HepG2 (cell line): ENCODE results near the gene RESP18. TPM values are rescaled to one million over a fixed set of nuclear protein-coding genes. Genes with fewer than 3 reads are reported as not detected.

Experiments used
- ATAC-seq: fragments of 200-7000 bp; cut with Tn5 transposase; 3 replicates; pipeline ENCODE4 v1.9.1; 2020; ENCODE audit warnings: mild to moderate bottlenecking, moderate library complexity
- BruUV-seq: library from RNA; stranded (reverse); fragments of 400-500 nt; replicated peaks from 2 replicates; lab custom pipeline; 2021; lab: Mats Ljungman, UMichigan
- CTCF ChIA-PET: fragments of 300-600 bp; formaldehyde crosslinking; extraction: SDS; loops from one replicate; lab custom pipeline; 2021; ENCODE audit warnings: low total read pairs, inconsistent platforms, low intra/inter-chr PET ratio; lab: Yijun Ruan, JAX
- POLR2A ChIA-PET: fragments of 350-600 bp; sonication (Branson Sonifier 250); formaldehyde crosslinking; loops from one replicate; lab custom pipeline; 2020; ENCODE audit warnings: antibody characterized with exemption, inconsistent platforms; lab: Yijun Ruan, JAX
- DNase-seq: peaks from one replicate; pipeline ENCODE4 v3.0.0-alpha.2; 2015; ENCODE audit warnings: low spot score
- FAIRE-seq: peaks from 3 replicates; lab custom pipeline; 2011; peaks lifted over from hg19 to GRCh38; lab: Jason Lieb, UNC
- H2AFZ ChIP-seq: one replicate; pipeline ENCODE4 v1.6.1; 2011; ENCODE audit warnings: low read length, inconsistent platforms
- H3K27ac ChIP-seq: fragments of 300-600 bp; 3 replicates; pipeline ENCODE4 v1.8.0; 2011; ENCODE audit warnings: mixed run types, mild to moderate bottlenecking, mixed read lengths, low read length, inconsistent platforms; ENCODE audit not compliant: insufficient read depth; ENCODE audit errors: extremely low read length
- H3K27me3 ChIP-seq, 2 experiments: fragments of 200-600 bp in 1 of 2; 2 replicates in 1 of 2; 3 replicates in 1 of 2; pipeline versions ENCODE4 v1.6.0 to v1.8.0; 2011; ENCODE audit warnings: low read length in 2 of 2, mild to moderate bottlenecking in 2 of 2, moderate library complexity in 2 of 2, inconsistent platforms in 1 of 2; ENCODE audit not compliant: insufficient read depth in 2 of 2, control insufficient read depth in 1 of 2
- H3K36me3 ChIP-seq, 2 experiments: fragments of 200-600 bp in 1 of 2; replicated peaks in 1 of 2; 2 replicates in 1 of 2; 3 replicates in 1 of 2; pipeline versions ENCODE4 v1.5.1 to v1.8.0; 2011; ENCODE audit warnings: low read length in 2 of 2, inconsistent platforms in 1 of 2; ENCODE audit not compliant: insufficient read depth in 2 of 2, control insufficient read depth in 1 of 2
- H3K4me1 ChIP-seq: 2 replicates; pipeline ENCODE4 v1.5.1; 2012; ENCODE audit warnings: low read length, inconsistent platforms; ENCODE audit not compliant: insufficient read depth
- H3K4me2 ChIP-seq: 2 replicates; pipeline ENCODE4 v1.6.0; 2011; ENCODE audit warnings: low read depth, low read length, inconsistent platforms
- H3K4me3 ChIP-seq, 3 experiments: fragments of 200-600 bp in 1 of 3; sonication (generic), shearing (Covaris generic) in 1 of 3; replicated peaks in 1 of 3; 2 replicates each; pipeline ENCODE4 v1.5.1; 2011 to 2016; ENCODE audit warnings: low read length in 3 of 3, inconsistent platforms in 2 of 3, low read depth in 2 of 3, mild to moderate bottlenecking in 2 of 3, control low read depth in 1 of 3, mixed read lengths in 1 of 3; ENCODE audit not compliant: insufficient read depth in 1 of 3
- H3K79me2 ChIP-seq: one replicate; pipeline ENCODE4 v1.6.1; 2011; ENCODE audit warnings: low read length, inconsistent platforms; ENCODE audit not compliant: insufficient read depth
- H3K9ac ChIP-seq: 2 replicates; pipeline ENCODE4 v1.6.0; 2011; ENCODE audit warnings: mild to moderate bottlenecking, low read depth, low read length, inconsistent platforms; ENCODE audit not compliant: insufficient read depth
- H3K9me3 ChIP-seq: 2 replicates; pipeline ENCODE4 v1.5.1; 2012; ENCODE audit warnings: mild to moderate bottlenecking, low read length
- H4K20me1 ChIP-seq: 2 replicates; pipeline ENCODE4 v1.6.0; 2011; ENCODE audit warnings: inconsistent platforms, mild to moderate bottlenecking, low read length, moderate library complexity; ENCODE audit not compliant: insufficient read depth
- CHCHD3 ChIP-seq: sonication (generic); formaldehyde crosslinking; IDR thresholded peaks from 2 replicates; pipeline ENCODE4 v1.8.0; 2022; ENCODE audit warnings: mild to moderate bottlenecking, missing genetic modification reagents, moderate library complexity
- DRAP1 ChIP-seq: IDR thresholded peaks from 2 replicates; pipeline ENCODE4 v1.6.1; 2016; ENCODE audit warnings: missing genetic modification reagents, missing compliant biosample characterization
- EZH2 ChIP-seq: conservative IDR thresholded peaks from 2 replicates; pipeline ENCODE4 v1.6.1; 2012; ENCODE audit warnings: mild to moderate bottlenecking, low read depth, low read length, moderate library complexity
- FOXM1 ChIP-seq: sonication (generic); formaldehyde crosslinking; IDR thresholded peaks from 2 replicates; pipeline ENCODE4 v1.5.0; 2020; ENCODE audit warnings: missing genetic modification reagents
- HNF4A ChIP-seq: sonication (generic); formaldehyde crosslinking; IDR thresholded peaks from 2 replicates; pipeline ENCODE4 v1.4.0; 2020; ENCODE audit warnings: missing genetic modification reagents
- HOXD1 ChIP-seq: sonication (generic); formaldehyde crosslinking; IDR thresholded peaks from 2 replicates; pipeline ENCODE4 v1.5.0; 2020; ENCODE audit warnings: missing genetic modification reagents
- JARID2 ChIP-seq: sonication (generic); formaldehyde crosslinking; IDR thresholded peaks from 2 replicates; pipeline ENCODE4 v1.8.1; 2023; ENCODE audit warnings: missing genetic modification reagents, inconsistent platforms; ENCODE audit not compliant: insufficient replicate concordance
- KDM3A ChIP-seq: IDR thresholded peaks from 2 replicates; pipeline ENCODE4 v1.6.1; 2018; ENCODE audit warnings: low read depth, missing compliant biosample characterization
- RAD51 ChIP-seq: fragments of 450-650 bp; IDR thresholded peaks from 2 replicates; pipeline ENCODE4 v1.6.1; 2016; ENCODE audit warnings: borderline replicate concordance
- RARA ChIP-seq: IDR thresholded peaks from 2 replicates; pipeline ENCODE4 v1.6.1; 2016; ENCODE audit warnings: missing genetic modification reagents, missing compliant biosample characterization
- RARG ChIP-seq: sonication (generic); formaldehyde crosslinking; IDR thresholded peaks from 2 replicates; pipeline ENCODE4 v1.4.0; 2020; ENCODE audit warnings: low read depth, mild to moderate bottlenecking, missing genetic modification reagents
- REPIN1 ChIP-seq: sonication (generic); formaldehyde crosslinking; IDR thresholded peaks from 2 replicates; pipeline ENCODE4 v1.8.0; 2022; ENCODE audit warnings: missing genetic modification reagents, low read depth, mild to moderate bottlenecking, borderline replicate concordance
- RNF2 ChIP-seq: fragments of 450-650 bp; conservative IDR thresholded peaks from 2 replicates; pipeline ENCODE4 v1.6.1; 2016; ENCODE audit warnings: low read depth
- RORA ChIP-seq: sonication (generic); formaldehyde crosslinking; IDR thresholded peaks from 2 replicates; pipeline ENCODE4 v1.5.0; 2020; ENCODE audit warnings: mild to moderate bottlenecking, missing genetic modification reagents, moderate library complexity
- SIN3A ChIP-seq: IDR thresholded peaks from 2 replicates; pipeline ENCODE4 v1.6.1; 2011; ENCODE audit warnings: low read depth, mild to moderate bottlenecking, control low read depth, low read length, borderline replicate concordance
- UBTF ChIP-seq: sonication (generic); formaldehyde crosslinking; IDR thresholded peaks from 2 replicates; pipeline ENCODE4 v1.4.0; 2020; ENCODE audit warnings: mild to moderate bottlenecking, missing genetic modification reagents
- ZFP36L2 ChIP-seq: sonication (generic); formaldehyde crosslinking; IDR thresholded peaks from 2 replicates; pipeline ENCODE4 v1.4.0; 2020; ENCODE audit warnings: missing genetic modification reagents
- ZFX ChIP-seq: sonication (generic); formaldehyde crosslinking; IDR thresholded peaks from 2 replicates; pipeline ENCODE4 v1.4.0; 2020; ENCODE audit warnings: mild to moderate bottlenecking, low read depth, missing genetic modification reagents, moderate library complexity
- ZNF160 ChIP-seq: sonication (generic); formaldehyde crosslinking; IDR thresholded peaks from 2 replicates; pipeline ENCODE4 v1.8.0; 2022; ENCODE audit warnings: mild to moderate bottlenecking, inconsistent platforms, missing genetic modification reagents
- ZNF354B ChIP-seq: sonication (generic); formaldehyde crosslinking; IDR thresholded peaks from 2 replicates; pipeline ENCODE4 v1.8.0; 2022; ENCODE audit warnings: mild to moderate bottlenecking, missing genetic modification reagents
- ZNF414 ChIP-seq: sonication (generic); formaldehyde crosslinking; IDR thresholded peaks from 2 replicates; pipeline ENCODE4 v1.5.0; 2020; ENCODE audit warnings: missing genetic modification reagents
- ZNF569 ChIP-seq: sonication (generic); formaldehyde crosslinking; IDR thresholded peaks from 2 replicates; pipeline ENCODE4 v1.5.0; 2020; ENCODE audit warnings: mild to moderate bottlenecking, missing genetic modification reagents, moderate library complexity, borderline replicate concordance
- ZNF629 ChIP-seq: sonication (generic); formaldehyde crosslinking; conservative IDR thresholded peaks from 2 replicates; pipeline ENCODE4 v1.5.0; 2020; ENCODE audit warnings: missing genetic modification reagents
- WGBS: methylation state at CpG from one replicate; pipeline ENCODE4 v1.1.6; 2017; ENCODE audit warnings: low lambda C conversion rate; 5-methylcytosine and 5-hydroxymethylcytosine counted together
- in situ Hi-C: cut with HindIII; loops from 2 replicates; pipeline ENCODE4 v1.10.0; 2017; ENCODE audit warnings: low pct_unique_long_range_greater_than_20kb; ENCODE audit not compliant: extremely low pct_ligation_motif_present
- intact Hi-C: fragments of 100-400 bp; cut with micrococcal nuclease; formaldehyde crosslinking; loops from one replicate; pipeline ENCODE4 v1.10.0; 2022; ENCODE audit not compliant: unreplicated experiment
- polyA plus RNA-seq, 8 experiments: library from polyadenylated mRNA; depleted of rRNA in 3 of 8; stranded (reverse) in 7 of 8; unstranded in 1 of 8; fragments of >200 nt; fragmentation: Illumina TruSeq in 4 of 8; extraction: Trizol in 4 of 8; gene quantifications; 2 replicates each; pipeline versions ENCODE4 v1.2.1 to v1.2.3, GENCODE V29; 2011 to 2016; ENCODE audit warnings: low read depth in 4 of 8, missing spikeins in 1 of 8, mixed read lengths in 1 of 8; ENCODE audit not compliant: insufficient read depth in 1 of 8
- total RNA-seq, 5 experiments: library from RNA; depleted of rRNA; stranded (reverse); fragments of >200 nt; fragmentation: Illumina TruSeq; extraction: Trizol; gene quantifications; 2 replicates each; pipeline ENCODE4 v1.2.3, GENCODE V29; 2016; ENCODE audit warnings: low read depth in 1 of 5

Gene RESP18
- total and polyA plus RNA-seq, 2 of the 13 experiments (the other 11 are each of a cell fraction or from before 2014, with no cell fraction given): not detected

GRCh38 chr2:219298759-219299371 lies 33.7 kb downstream of the RESP18 start:
- peak; percentile 98 for FAIRE-seq
- no TSS peak for BruUV-seq
- peak overlapping the region; percentile 27 to 76 (median 45); a peak in 5 of 6 replicates for H3K4me3 ChIP-seq
- TF ChIP-seq UBTF (CRISPR knock-in tag) (peak; percentile 56), RARA (CRISPR knock-in tag) (no peak), ZNF160 (0 out of 2 replicates have a peak, but pooled peaks have one; percentile 24), DRAP1 (CRISPR knock-in tag) (peak; percentile 12; the same call in 1 of the 2 replicates), HNF4A (peak; percentile 56; the same call in 1 of the 2 replicates), ZNF629 (CRISPR knock-in tag) (no peak), CHCHD3 (CRISPR knock-in tag) (no peak), EZH2 (no peak), RORA (no peak), SIN3A (no peak), RARG (no peak), JARID2 (CRISPR knock-in tag) (no peak), ZFX (peak; percentile 80; the same call in 1 of the 2 replicates), REPIN1 (no peak), FOXM1 (CRISPR knock-in tag) (no peak), ZNF354B (CRISPR knock-in tag) (no peak), ZNF414 (CRISPR knock-in tag) (no peak), RNF2 (no peak), HOXD1 (CRISPR knock-in tag) (no peak), RAD51 (no peak), KDM3A (CRISPR knock-in tag) (no peak), ZFP36L2 (CRISPR knock-in tag) (no peak), ZNF569 (CRISPR knock-in tag) (0 out of 2 replicates have a peak, but pooled peaks have one; percentile 47)

More at GRCh38 chr2:219298759-219299371, 33.7 kb downstream of the RESP18 start:
- ATAC-seq (peak; percentile 70), DNase-seq (peak; percentile 68)
- peak overlapping the region; percentile 99 for H3K4me2 ChIP-seq
- peak overlapping the region; percentile 98 for H2AFZ ChIP-seq
- H3K79me2 ChIP-seq: no peaks in the 10 kb centered on the region
- H3K27ac ChIP-seq: no peak overlapping the region
- in situ Hi-C loops (loop anchor here (5.0 kb wide), 1 partner anchor 127 kb away; the partner anchor contains the start of gene SLC23A3), intact Hi-C loops (loop anchor here (1.0 to 10.0 kb wide), 4 partner anchors 122 to 242 kb away; partner anchors contain the start of gene CNPPD1)
- no peaks in the 10 kb centered on the region; the same call in 1 of the 2 replicates for H4K20me1 ChIP-seq
- no peaks in the 10 kb centered on the region for H3K36me3 ChIP-seq
- WGBS: 18% methylated on average over 15 of the region's 15 CpGs
- peak overlapping the region; percentile 27; the same call in 1 of the 2 replicates for H3K9ac ChIP-seq
- peaks cover 36% of the 10 kb centered on the region for H3K4me1 ChIP-seq
- CTCF ChIA-PET: interaction anchor here (0.8 to 2.9 kb wide), 6 partner anchors 21 to 241 kb away, joined by 3 to 28 read pairs (median 8); partner anchors contain the start of genes ANKZF1, ATG9A, DNAJB2 and NHEJ1
- no peaks in the 10 kb centered on the region for H3K9me3 ChIP-seq
- peaks cover 12 to 74% of the 10 kb centered on the region in 2 experiments for H3K27me3 ChIP-seq
- POLR2A ChIA-PET: interaction anchor here (0.7 to 1.4 kb wide), 2 partner anchors 40 to 50 kb away, joined by 3 read pairs; no protein-coding TSS in a partner anchor
